Measurements from ENCODE around the gene AP3M1.

- TF ChIP-seq CTCF (IDR thresholded peaks at IDR 0.05) (no peak), EZH2phosphoT487 (IDR thresholded peaks at IDR 0.05) (no peak), EZH2 (IDR thresholded peaks at IDR 0.05) (no peak)
These were observed 68.5 kb downstream of the AP3M1 start for GRCh38 chr10:74081941-74082718.

Measured in neural progenitor cell (in vitro differentiated cells).